GM18519 (cell line): ENCODE data around the gene RALGPS1.
"Not testable (repeated sequence)": the region's sequence is repeated elsewhere in the genome, so short reads cannot be mapped to it uniquely, and the experiment has no call there.

Experiments
- ATAC-seq: cut with Tn5 transposase; IDR thresholded peaks from one replicate; pipeline ENCODE4 v1.9.1; 2021; ENCODE audit warnings: mild to moderate bottlenecking, moderate library complexity; ENCODE audit not compliant: unreplicated experiment, low FRiP score

Gene RALGPS1

GRCh38 chr9:127166111-127166510 is 251.5 kb downstream of the RALGPS1 start:
- no peak for ATAC-seq

GRCh38 chr9:127166651-127167524 is 252.3 kb downstream of the RALGPS1 start:
- no peak for ATAC-seq

- no peak for ATAC-seq
These were observed 253.2 kb downstream of the RALGPS1 start for GRCh38 chr9:127167560-127168326.

GRCh38 chr9:127168756-127169574 is 254.4 kb downstream of the RALGPS1 start:
- no peak for ATAC-seq

GRCh38 chr9:127169575-127169883 is 254.9 kb downstream of the RALGPS1 start:
- no peak for ATAC-seq

GRCh38 chr9:127170103-127170502 is 255.5 kb downstream of the RALGPS1 start:
- ATAC-seq: no peak

GRCh38 chr9:127170652-127171051 is 256.1 kb downstream of the RALGPS1 start:
- ATAC-seq: no peak

- not testable (repeated sequence) for ATAC-seq
These were observed 256.8 kb downstream of the RALGPS1 start for GRCh38 chr9:127171348-127171747.

- ATAC-seq: no peak
These were observed 257.6 kb downstream of the RALGPS1 start for GRCh38 chr9:127172066-127172707.

- ATAC-seq: no peak
These were observed 258.5 kb downstream of the RALGPS1 start for GRCh38 chr9:127173063-127173462.

- no peak for ATAC-seq
These were observed 260.1 kb downstream of the RALGPS1 start for GRCh38 chr9:127174386-127175318.

- ATAC-seq: no peak
These were observed 260.7 kb downstream of the RALGPS1 start for GRCh38 chr9:127175319-127175715.

GRCh38 chr9:127175764-127176163 is 261.2 kb downstream of the RALGPS1 start:
- ATAC-seq: no peak

- ATAC-seq: no peak
These were observed 262.0 kb downstream of the RALGPS1 start for GRCh38 chr9:127176631-127177030.

- no peak for ATAC-seq
These were observed 262.6 kb downstream of the RALGPS1 start for GRCh38 chr9:127177231-127177630.

GRCh38 chr9:127177665-127178265 is 263.2 kb downstream of the RALGPS1 start:
- no peak for ATAC-seq

GRCh38 chr9:127178686-127179632 is 264.4 kb downstream of the RALGPS1 start:
- no peak for ATAC-seq
